Nephron (organoid): ENCODE measurements around the gene LCN9.
"Not testable (repeated sequence)": the region's sequence is repeated elsewhere in the genome, so short reads cannot be mapped to it uniquely, and the experiment has no call there.

Experiments used
- H3K27ac Mint-ChIP-seq, 3 experiments: 2 replicates each; pipeline ENCODE4 v1.8.0; 2020; ENCODE audit warnings: mixed read lengths in 3 of 3, mild to moderate bottlenecking in 2 of 3, moderate library complexity in 1 of 3
- H3K27me3 Mint-ChIP-seq: 2 replicates; pipeline ENCODE4 v1.8.0; 2021; ENCODE audit warnings: low read depth, mild to moderate bottlenecking, moderate library complexity, mixed read lengths
- H3K36me3 Mint-ChIP-seq: 2 replicates; pipeline ENCODE4 v1.8.0; 2020; ENCODE audit warnings: low read depth, mixed read lengths
- H3K4me1 Mint-ChIP-seq: 2 replicates; pipeline ENCODE4 v1.8.0; 2020; ENCODE audit warnings: mixed read lengths
- H3K4me3 Mint-ChIP-seq, 3 experiments: 2 replicates each; pipeline ENCODE4 v1.8.0; 2020; ENCODE audit warnings: mild to moderate bottlenecking in 3 of 3, mixed read lengths in 3 of 3, moderate library complexity in 2 of 3
- H3K9me3 Mint-ChIP-seq: 2 replicates; pipeline ENCODE4 v1.8.0; 2020; ENCODE audit warnings: mixed read lengths
- TF ChIP-seq, protein P1 (sequence below), 3 experiments: fragments of 200-600 bp; sonication (generic); IDR thresholded peaks; one replicate each; pipeline ENCODE4 v1.5.0; 2021; ENCODE audit warnings: antibody characterized with exemption in 3 of 3; ENCODE audit not compliant: unreplicated experiment in 3 of 3

LCN9 gene

DNA sequence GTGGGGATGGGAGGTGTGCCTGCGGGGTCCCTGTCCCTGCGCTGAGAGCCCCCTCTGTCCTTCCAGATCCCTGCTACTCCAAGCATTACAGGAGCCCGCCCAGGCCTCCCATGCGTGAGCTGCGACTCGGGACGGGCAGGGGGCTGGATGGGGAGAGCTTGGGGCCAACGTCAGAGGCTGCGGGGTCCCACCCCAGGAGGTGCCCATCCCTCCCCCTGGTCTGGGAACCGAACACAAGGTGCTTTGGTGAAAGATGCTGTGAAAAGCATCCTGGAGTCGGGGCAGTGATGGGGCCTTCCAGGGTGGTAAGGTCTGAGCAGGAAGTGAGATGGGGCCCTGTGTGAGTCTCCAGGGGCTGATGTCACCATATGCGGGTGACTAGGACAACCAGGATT is 2.7 kb downstream of the LCN9 start:
- TF ChIP-seq, protein P1, sequence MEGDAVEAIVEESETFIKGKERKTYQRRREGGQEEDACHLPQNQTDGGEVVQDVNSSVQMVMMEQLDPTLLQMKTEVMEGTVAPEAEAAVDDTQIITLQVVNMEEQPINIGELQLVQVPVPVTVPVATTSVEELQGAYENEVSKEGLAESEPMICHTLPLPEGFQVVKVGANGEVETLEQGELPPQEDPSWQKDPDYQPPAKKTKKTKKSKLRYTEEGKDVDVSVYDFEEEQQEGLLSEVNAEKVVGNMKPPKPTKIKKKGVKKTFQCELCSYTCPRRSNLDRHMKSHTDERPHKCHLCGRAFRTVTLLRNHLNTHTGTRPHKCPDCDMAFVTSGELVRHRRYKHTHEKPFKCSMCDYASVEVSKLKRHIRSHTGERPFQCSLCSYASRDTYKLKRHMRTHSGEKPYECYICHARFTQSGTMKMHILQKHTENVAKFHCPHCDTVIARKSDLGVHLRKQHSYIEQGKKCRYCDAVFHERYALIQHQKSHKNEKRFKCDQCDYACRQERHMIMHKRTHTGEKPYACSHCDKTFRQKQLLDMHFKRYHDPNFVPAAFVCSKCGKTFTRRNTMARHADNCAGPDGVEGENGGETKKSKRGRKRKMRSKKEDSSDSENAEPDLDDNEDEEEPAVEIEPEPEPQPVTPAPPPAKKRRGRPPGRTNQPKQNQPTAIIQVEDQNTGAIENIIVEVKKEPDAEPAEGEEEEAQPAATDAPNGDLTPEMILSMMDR (IDR thresholded peaks at IDR 0.05; ENCODE audit: unreplicated experiment in 3 of 3), result no peak
- Mint-ChIP-seq H3K4me1 (peaks cover 19% of the 10 kb centered on the region), H3K4me3 (no peak overlapping the region), H3K27ac (no peak overlapping the region), H3K36me3 (no peaks in the 10 kb centered on the region), H3K27me3 (peaks cover 5% of the 10 kb centered on the region), H3K9me3 (peaks cover 5% of the 10 kb centered on the region)

DNA sequence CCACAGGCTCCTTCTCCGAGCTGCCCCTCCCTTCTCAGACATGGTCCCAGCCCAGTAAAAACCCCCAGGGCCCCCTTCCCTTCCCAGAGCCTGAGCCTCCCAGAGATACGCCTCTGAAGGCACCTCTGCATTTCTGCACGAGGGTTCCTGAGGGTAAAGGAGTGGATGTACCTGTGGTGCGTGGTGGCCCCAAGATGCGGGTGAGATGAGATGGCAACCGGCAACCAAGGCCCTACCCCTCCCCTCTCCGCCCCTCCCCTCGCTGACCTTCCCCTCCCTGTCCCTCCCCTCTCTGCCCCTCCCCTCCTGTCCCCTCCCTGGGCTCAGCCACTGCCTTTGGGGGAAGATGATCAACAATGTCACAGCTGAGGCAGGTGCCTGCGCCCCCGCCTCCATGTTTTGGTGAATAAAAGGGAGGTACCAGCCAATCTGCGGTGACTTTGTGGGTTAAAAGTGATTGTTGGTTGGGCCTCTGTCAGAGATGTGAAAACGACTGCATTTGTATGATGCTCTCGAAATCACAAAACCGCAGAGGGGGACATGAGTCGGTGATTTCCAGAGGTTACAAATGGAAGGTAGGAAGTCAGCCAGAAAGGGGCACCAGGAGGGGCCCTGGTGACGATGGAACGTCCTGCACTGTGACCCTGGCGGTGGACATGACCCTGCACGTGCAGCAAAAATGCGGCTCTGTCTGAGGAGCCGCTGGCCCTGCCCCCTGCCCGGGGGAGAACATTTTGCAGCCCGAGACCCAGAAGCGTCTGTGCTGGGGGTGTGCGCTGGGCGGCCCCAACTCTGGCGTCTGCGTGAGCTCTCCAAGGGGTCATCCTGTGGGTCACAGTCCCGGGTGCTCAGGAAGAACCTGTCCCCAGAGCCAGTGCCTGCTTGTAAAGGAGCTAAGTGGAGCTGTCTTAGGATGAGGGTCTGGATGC is 3.7 kb downstream of the LCN9 start:
- no peak overlapping the region for H3K4me3 Mint-ChIP-seq
- peaks cover 5% of the 10 kb centered on the region for H3K27me3 Mint-ChIP-seq
- TF ChIP-seq, protein P1 (IDR thresholded peaks at IDR 0.05; ENCODE audit: unreplicated experiment in 3 of 3), result no peak
- H3K36me3 Mint-ChIP-seq, result no peaks in the 10 kb centered on the region
- no peak overlapping the region for H3K27ac Mint-ChIP-seq
- H3K9me3 Mint-ChIP-seq, result peaks cover 5% of the 10 kb centered on the region
- peaks cover 17% of the 10 kb centered on the region for H3K4me1 Mint-ChIP-seq

DNA sequence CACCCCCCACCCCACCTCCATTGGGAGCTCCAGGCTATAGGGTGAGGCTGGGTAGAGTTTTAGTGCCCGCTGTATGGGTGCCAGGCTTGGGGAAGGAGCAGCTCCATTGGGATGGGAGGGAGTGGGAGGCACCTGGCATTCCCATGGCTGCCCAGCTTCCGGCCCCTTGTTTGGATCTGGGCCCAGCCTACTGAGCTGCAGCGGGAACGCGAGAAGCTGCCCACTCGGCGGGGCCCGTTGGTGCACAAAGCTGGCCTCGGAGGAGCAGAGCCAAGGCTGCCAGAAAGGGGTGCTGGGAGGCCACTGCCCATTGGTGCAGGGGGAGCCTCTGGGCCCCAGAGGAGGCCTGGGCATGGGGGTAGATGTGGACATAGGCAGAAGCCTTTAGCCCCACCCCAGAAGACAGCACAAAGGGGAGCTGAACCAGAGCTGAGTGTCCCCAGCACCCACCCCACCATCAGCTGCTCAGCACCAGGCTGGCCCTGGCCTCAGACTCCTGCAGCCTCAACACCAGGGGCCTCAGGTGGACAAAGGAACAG is 4.4 kb downstream of the LCN9 start:
- Mint-ChIP-seq H3K36me3 (no peaks in the 10 kb centered on the region), H3K4me1 (peaks cover 10% of the 10 kb centered on the region), H3K27ac (no peak overlapping the region), H3K27me3 (peaks cover 5% of the 10 kb centered on the region), H3K9me3 (peaks cover 5% of the 10 kb centered on the region), H3K4me3 (no peak overlapping the region)
- TF ChIP-seq, protein P1 (IDR thresholded peaks at IDR 0.05; ENCODE audit: unreplicated experiment in 3 of 3), result no peak

DNA sequence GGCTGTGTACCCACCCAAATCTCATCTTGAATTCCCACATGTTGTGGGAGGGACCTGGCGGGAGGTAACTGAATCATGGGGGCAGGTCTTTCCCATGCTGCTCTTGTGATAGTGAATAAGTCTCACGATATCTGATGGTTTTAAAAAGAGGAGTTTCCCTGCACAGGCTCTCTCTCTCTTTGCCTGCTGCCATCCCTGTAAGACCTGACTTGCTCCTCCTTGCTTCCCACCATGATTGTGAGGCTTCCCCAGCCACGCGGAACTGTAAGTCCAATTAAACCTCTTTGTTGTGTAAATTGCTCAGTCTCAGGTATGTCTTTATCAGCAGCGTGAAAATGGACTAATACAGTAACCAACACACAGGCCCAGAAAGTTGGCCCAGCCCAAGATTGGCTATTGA is 5.9 kb downstream of the LCN9 start:
- not testable (repeated sequence) for H3K4me1 Mint-ChIP-seq, H3K36me3 Mint-ChIP-seq, H3K9me3 Mint-ChIP-seq, H3K27ac Mint-ChIP-seq, H3K4me3 Mint-ChIP-seq
- H3K27me3 Mint-ChIP-seq, result peaks cover 13% of the 10 kb centered on the region

DNA sequence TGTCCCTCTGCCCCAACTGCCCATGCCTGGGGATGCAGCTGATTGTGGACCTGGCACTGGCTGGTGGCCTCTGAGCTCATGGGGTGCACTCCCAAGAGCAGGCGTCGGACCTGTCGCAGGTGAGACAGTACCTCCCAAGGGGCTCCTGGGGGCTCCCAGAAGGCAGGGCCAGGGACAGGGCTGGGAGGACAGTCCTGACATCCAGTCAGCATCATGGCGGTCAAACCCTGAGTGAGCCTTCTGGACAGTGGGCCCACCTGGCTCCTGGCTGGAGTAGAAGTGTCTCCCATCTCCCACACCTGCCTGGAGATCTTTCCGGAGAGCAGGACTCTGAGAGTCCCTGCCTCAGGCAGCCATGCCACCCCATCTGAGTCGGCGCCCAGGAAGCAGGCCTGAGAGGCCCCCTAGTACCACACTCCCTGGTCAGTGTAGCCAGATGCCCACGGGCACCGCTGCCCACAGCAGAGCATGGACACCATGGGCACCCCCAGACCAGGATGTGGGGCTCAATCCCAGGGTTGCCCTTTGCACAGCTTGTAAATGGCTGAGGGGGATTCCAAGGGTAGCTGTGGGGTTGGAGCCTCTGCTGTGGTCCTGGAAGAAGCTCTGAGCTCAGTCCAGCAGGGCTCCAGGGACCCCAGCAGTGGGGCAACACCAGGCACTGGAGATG is 6.6 kb downstream of the LCN9 start:
- Mint-ChIP-seq H3K27me3 (peaks cover 14% of the 10 kb centered on the region), H3K4me1 (peaks cover 4% of the 10 kb centered on the region), H3K27ac (no peak overlapping the region), H3K36me3 (no peaks in the 10 kb centered on the region), H3K4me3 (no peak overlapping the region), H3K9me3 (peaks cover 5% of the 10 kb centered on the region)
- TF ChIP-seq, protein P1 (IDR thresholded peaks at IDR 0.05; ENCODE audit: unreplicated experiment in 3 of 3), result no peak
